GM12878 (cell line): ENCODE data around the gene WNT5B. TPM values are rescaled to one million over a fixed set of nuclear protein-coding genes. Genes with fewer than 3 reads are reported as not detected.

Experiments used
- ATAC-seq: fragments of 200-7000 bp; cut with Tn5 transposase; 3 replicates; pipeline ENCODE4 v1.9.1; 2020; ENCODE audit warnings: mild to moderate bottlenecking, moderate library complexity
- BruUV-seq: library from RNA; stranded (reverse); fragments of 400-500 nt; replicated peaks from 2 replicates; lab custom pipeline; 2021; lab: Mats Ljungman, UMichigan
- CTCF ChIA-PET: fragments of 300-600 bp; sonication (Branson Sonifier 250); formaldehyde crosslinking; extraction: SDS; loops from one replicate; lab custom pipeline; 2021; ENCODE audit warnings: inconsistent platforms; lab: Yijun Ruan, JAX
- POLR2A ChIA-PET: fragments of 350-600 bp; formaldehyde crosslinking; extraction: SDS; loops from one replicate; lab custom pipeline; 2021; ENCODE audit warnings: inconsistent platforms; lab: Charles Lee
- RAD21 ChIA-PET: fragments of 300-600 bp; sonication (Branson Sonifier 250); formaldehyde crosslinking; loops from one replicate; lab custom pipeline; 2023; ENCODE audit warnings: antibody characterized with exemption; ENCODE audit not compliant: unreplicated experiment; lab: Charles Lee
- SMC1A ChIA-PET: fragments of 300-600 bp; sonication (Branson Sonifier 250); formaldehyde crosslinking; loops from one replicate; lab custom pipeline; 2023; ENCODE audit not compliant: unreplicated experiment, uncharacterized antibody; lab: Charles Lee
- DNase-seq: peaks from one replicate; pipeline ENCODE4 v3.0.0-alpha.2; 2011; ENCODE audit warnings: low read depth, low spot score
- FAIRE-seq: peaks from 3 replicates; lab custom pipeline; 2011; peaks lifted over from hg19 to GRCh38; lab: Jason Lieb, UNC
- H2AFZ ChIP-seq: 2 replicates; pipeline ENCODE4 v1.6.0; 2011; ENCODE audit warnings: low read depth, low read length, control low read depth; ENCODE audit not compliant: control insufficient read depth
- H3K27ac ChIP-seq: 2 replicates; pipeline ENCODE4 v1.5.1; 2011; ENCODE audit warnings: control low read depth; ENCODE audit not compliant: control insufficient read depth, insufficient read depth
- H3K27me3 ChIP-seq, 2 experiments: replicated peaks in 1 of 2; 2 replicates each; pipeline versions ENCODE4 v1.6.0 to v1.6.1; 2011; ENCODE audit warnings: low read length in 1 of 2; ENCODE audit not compliant: control insufficient read depth in 2 of 2, insufficient read depth in 2 of 2
- H3K36me3 ChIP-seq, 2 experiments: 2 replicates each; pipeline ENCODE4 v1.5.1; 2011; ENCODE audit warnings: low read length in 1 of 2; ENCODE audit not compliant: control insufficient read depth in 2 of 2, insufficient read depth in 2 of 2
- H3K4me1 ChIP-seq: 2 replicates; pipeline ENCODE4 v1.6.1; 2011; ENCODE audit warnings: mild to moderate bottlenecking, low read length, moderate library complexity, mixed read lengths; ENCODE audit not compliant: control insufficient read depth, insufficient read depth
- H3K4me2 ChIP-seq: 2 replicates; pipeline ENCODE4 v1.6.0; 2011; ENCODE audit warnings: control low read depth; ENCODE audit not compliant: control insufficient read depth, insufficient read depth
- H3K4me3 ChIP-seq: fragments of 200-600 bp; sonication (generic); 2 replicates; pipeline ENCODE4 v1.5.1; 2016
- H3K79me2 ChIP-seq: 2 replicates; pipeline ENCODE4 v1.6.0; 2011; ENCODE audit warnings: low read length; ENCODE audit not compliant: control insufficient read depth, insufficient read depth
- H3K9ac ChIP-seq: 2 replicates; pipeline ENCODE4 v1.8.0; 2011; ENCODE audit warnings: low read length, control low read depth, mixed read lengths; ENCODE audit not compliant: control insufficient read depth, insufficient read depth
- H3K9me3 ChIP-seq: replicated peaks from 3 replicates; pipeline ENCODE4 v1.5.1; 2011; ENCODE audit warnings: mild to moderate bottlenecking, low read length; ENCODE audit not compliant: control insufficient read depth, insufficient read depth
- H4K20me1 ChIP-seq: 2 replicates; pipeline ENCODE4 v1.6.0; 2011; ENCODE audit not compliant: control insufficient read depth, insufficient read depth
- BACH1 ChIP-seq: fragments of 450-650 bp; IDR thresholded peaks from 2 replicates; pipeline ENCODE4 v1.6.1; 2017; ENCODE audit warnings: mild to moderate bottlenecking, borderline replicate concordance
- BCL11A ChIP-seq: IDR thresholded peaks from 2 replicates; pipeline ENCODE4 v1.6.1; 2011; ENCODE audit warnings: low read depth, low read length
- CHD2 ChIP-seq: IDR thresholded peaks from 2 replicates; pipeline ENCODE4 v1.6.1; 2011; ENCODE audit warnings: low read depth, low read length, improper control_type of control experiment, borderline replicate concordance
- CREB1 ChIP-seq: IDR thresholded peaks from 2 replicates; pipeline ENCODE4 v1.6.1; 2012; ENCODE audit warnings: low read depth, mild to moderate bottlenecking, inconsistent platforms
- KDM1A ChIP-seq: fragments of 200-600 bp; sonication (generic); IDR thresholded peaks from 2 replicates; pipeline ENCODE4 v1.6.1; 2016; ENCODE audit warnings: borderline replicate concordance
- MYC ChIP-seq: IDR thresholded peaks from 2 replicates; pipeline ENCODE4 v1.6.1; 2011; ENCODE audit warnings: mild to moderate bottlenecking, low read length, moderate library complexity, inconsistent platforms; ENCODE audit not compliant: insufficient read depth, insufficient replicate concordance, insufficient read length, severe bottlenecking
- NFIC ChIP-seq: IDR thresholded peaks from 2 replicates; pipeline ENCODE4 v1.6.1; 2012; ENCODE audit warnings: low read depth, mild to moderate bottlenecking, inconsistent platforms, low read length, moderate library complexity
- ZNF592 ChIP-seq: fragments of 450-650 bp; IDR thresholded peaks from 2 replicates; pipeline ENCODE4 v1.6.1; 2017; ENCODE audit warnings: mild to moderate bottlenecking, moderate library complexity
- WGBS: methylation state at CpG from one replicate; pipeline ENCODE4 v1.1.6; 2016; ENCODE audit warnings: low lambda C conversion rate; ENCODE audit not compliant: insufficient replicate concordance, insufficient coverage; ENCODE audit errors: missing lambda C conversion rate; 5-methylcytosine and 5-hydroxymethylcytosine counted together
- in situ Hi-C: fragments of 300-500 bp; cut with MboI; formaldehyde crosslinking; loops from 9 replicates; pipeline ENCODE4 v1.14.3; 2018; ENCODE audit warnings: mixed read lengths
- intact Hi-C: fragments of 100-400 bp; cut with micrococcal nuclease; formaldehyde crosslinking; loops from one replicate; pipeline ENCODE4 v1.14.2; 2022; ENCODE audit not compliant: unreplicated experiment
- polyA plus RNA-seq, 11 experiments: library from polyadenylated mRNA; depleted of rRNA in 4 of 11; unstranded in 6 of 11; stranded (reverse) in 5 of 11; fragments of >200 nt; fragmentation: Nextera tagmentation in 4 of 11; fragmentation: Illumina TruSeq in 1 of 11; extraction: Ambion mirVana in 4 of 11; extraction: Trizol in 1 of 11; gene quantifications; 1 replicate in 1 of 11; 2 replicates in 10 of 11; pipeline versions ENCODE4 v1.2.1 to v1.2.3, GENCODE V29; 2011 to 2016; ENCODE audit warnings: inconsistent platforms in 2 of 11, missing spikeins in 2 of 11, low read depth in 1 of 11
- total RNA-seq, 4 experiments: library from RNA; depleted of rRNA in 3 of 4; stranded (reverse); fragments of >200 nt in 3 of 4; fragmentation: Illumina TruSeq in 1 of 4; extraction: Trizol in 1 of 4; gene quantifications; 2 replicates each; pipeline versions ENCODE4 v1.2.1 to v1.2.3, GENCODE V29; 2013 to 2021
- TF ChIP-seq, protein P1 (sequence below), 3 experiments: IDR thresholded peaks in 2 of 3; conservative IDR thresholded peaks in 1 of 3; 2 replicates each; pipeline ENCODE4 v1.5.1; 2011; ENCODE audit warnings: low read depth in 3 of 3, low read length in 3 of 3, mild to moderate bottlenecking in 3 of 3, control low read depth in 2 of 3, moderate library complexity in 2 of 3, inconsistent platforms in 1 of 3, mixed read lengths in 1 of 3; ENCODE audit not compliant: control insufficient read depth in 2 of 3, insufficient read depth in 1 of 3; ENCODE audit errors: extremely low read depth in 1 of 3
- TF ChIP-seq, protein P2 (sequence below): fragments of 450-650 bp; conservative IDR thresholded peaks from 2 replicates; pipeline ENCODE4 v1.6.1; 2017; ENCODE audit warnings: mild to moderate bottlenecking, moderate library complexity
- TF ChIP-seq, protein P3 (sequence below): fragments of 450-650 bp; IDR thresholded peaks from 2 replicates; pipeline ENCODE4 v1.6.1; 2018; ENCODE audit warnings: borderline replicate concordance, mild to moderate bottlenecking; ENCODE audit not compliant: partially characterized antibody

The WNT5B gene
- total and polyA plus RNA-seq, 10 of the 15 experiments (the other 5 are each of a cell fraction or from before 2014, with no cell fraction given), result 0.45 to 18.3 (median 5.4) TPM

GRCh38 chr12:1610072-1610643 lies 18.9 kb upstream of the WNT5B start:
- WGBS, result 99% methylated on average over 7 of the region's 7 CpGs
- CTCF ChIA-PET, result interaction anchor here (0.6 to 1.3 kb wide), 2 partner anchors 20 to 139 kb away, joined by 3 to 5 read pairs; partner anchors contain the start of gene WNT5B

More at GRCh38 chr12:1610072-1610643, 18.9 kb upstream of the WNT5B start:
- Histone ChIP-seq H3K9ac (no peak overlapping the region), H3K9me3 (no peaks in the 10 kb centered on the region), H3K4me3 (no peak overlapping the region), H3K79me2 (no peaks in the 10 kb centered on the region), H3K4me1 (peaks cover 27% of the 10 kb centered on the region), H2AFZ (no peak overlapping the region), H3K27me3 (no peaks in the 10 kb centered on the region), H3K27ac (no peak overlapping the region), H3K36me3 (no peaks in the 10 kb centered on the region), H4K20me1 (no peaks in the 10 kb centered on the region), H3K4me2 (no peak overlapping the region)
- in situ Hi-C loops (no loop called here), intact Hi-C loops (no loop called here)
- RAD21 ChIA-PET, result no interaction called here
- SMC1A ChIA-PET, result interaction anchor here (1.0 kb wide), 1 partner anchor 492 kb away, joined by 3 read pairs; no protein-coding TSS in a partner anchor
- no peak for FAIRE-seq
- no peak for DNase-seq
- BruUV-seq, result no TSS peak
- TF ChIP-seq, protein P1, sequence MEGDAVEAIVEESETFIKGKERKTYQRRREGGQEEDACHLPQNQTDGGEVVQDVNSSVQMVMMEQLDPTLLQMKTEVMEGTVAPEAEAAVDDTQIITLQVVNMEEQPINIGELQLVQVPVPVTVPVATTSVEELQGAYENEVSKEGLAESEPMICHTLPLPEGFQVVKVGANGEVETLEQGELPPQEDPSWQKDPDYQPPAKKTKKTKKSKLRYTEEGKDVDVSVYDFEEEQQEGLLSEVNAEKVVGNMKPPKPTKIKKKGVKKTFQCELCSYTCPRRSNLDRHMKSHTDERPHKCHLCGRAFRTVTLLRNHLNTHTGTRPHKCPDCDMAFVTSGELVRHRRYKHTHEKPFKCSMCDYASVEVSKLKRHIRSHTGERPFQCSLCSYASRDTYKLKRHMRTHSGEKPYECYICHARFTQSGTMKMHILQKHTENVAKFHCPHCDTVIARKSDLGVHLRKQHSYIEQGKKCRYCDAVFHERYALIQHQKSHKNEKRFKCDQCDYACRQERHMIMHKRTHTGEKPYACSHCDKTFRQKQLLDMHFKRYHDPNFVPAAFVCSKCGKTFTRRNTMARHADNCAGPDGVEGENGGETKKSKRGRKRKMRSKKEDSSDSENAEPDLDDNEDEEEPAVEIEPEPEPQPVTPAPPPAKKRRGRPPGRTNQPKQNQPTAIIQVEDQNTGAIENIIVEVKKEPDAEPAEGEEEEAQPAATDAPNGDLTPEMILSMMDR (IDR thresholded peaks at IDR 0.05 in 2 of 3, conservative IDR thresholded peaks at IDR 0.05 in 1 of 3; ENCODE audit: control insufficient read depth in 2 of 3, extremely low read depth in 1 of 3, insufficient read depth in 1 of 3, low read depth in 3 of 3, low read length in 3 of 3), result no peak
- TF ChIP-seq MYC, result no peak
- TF ChIP-seq, protein P2, sequence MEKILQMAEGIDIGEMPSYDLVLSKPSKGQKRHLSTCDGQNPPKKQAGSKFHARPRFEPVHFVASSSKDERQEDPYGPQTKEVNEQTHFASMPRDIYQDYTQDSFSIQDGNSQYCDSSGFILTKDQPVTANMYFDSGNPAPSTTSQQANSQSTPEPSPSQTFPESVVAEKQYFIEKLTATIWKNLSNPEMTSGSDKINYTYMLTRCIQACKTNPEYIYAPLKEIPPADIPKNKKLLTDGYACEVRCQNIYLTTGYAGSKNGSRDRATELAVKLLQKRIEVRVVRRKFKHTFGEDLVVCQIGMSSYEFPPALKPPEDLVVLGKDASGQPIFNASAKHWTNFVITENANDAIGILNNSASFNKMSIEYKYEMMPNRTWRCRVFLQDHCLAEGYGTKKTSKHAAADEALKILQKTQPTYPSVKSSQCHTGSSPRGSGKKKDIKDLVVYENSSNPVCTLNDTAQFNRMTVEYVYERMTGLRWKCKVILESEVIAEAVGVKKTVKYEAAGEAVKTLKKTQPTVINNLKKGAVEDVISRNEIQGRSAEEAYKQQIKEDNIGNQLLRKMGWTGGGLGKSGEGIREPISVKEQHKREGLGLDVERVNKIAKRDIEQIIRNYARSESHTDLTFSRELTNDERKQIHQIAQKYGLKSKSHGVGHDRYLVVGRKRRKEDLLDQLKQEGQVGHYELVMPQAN, result no peak
- no peak for TF ChIP-seq KDM1A
- no peak for TF ChIP-seq CHD2
- TF ChIP-seq BACH1, result no peak
- no peak for TF ChIP-seq BCL11A
- no peak for TF ChIP-seq ZNF592
- no peak for TF ChIP-seq CREB1
- TF ChIP-seq, protein P3, sequence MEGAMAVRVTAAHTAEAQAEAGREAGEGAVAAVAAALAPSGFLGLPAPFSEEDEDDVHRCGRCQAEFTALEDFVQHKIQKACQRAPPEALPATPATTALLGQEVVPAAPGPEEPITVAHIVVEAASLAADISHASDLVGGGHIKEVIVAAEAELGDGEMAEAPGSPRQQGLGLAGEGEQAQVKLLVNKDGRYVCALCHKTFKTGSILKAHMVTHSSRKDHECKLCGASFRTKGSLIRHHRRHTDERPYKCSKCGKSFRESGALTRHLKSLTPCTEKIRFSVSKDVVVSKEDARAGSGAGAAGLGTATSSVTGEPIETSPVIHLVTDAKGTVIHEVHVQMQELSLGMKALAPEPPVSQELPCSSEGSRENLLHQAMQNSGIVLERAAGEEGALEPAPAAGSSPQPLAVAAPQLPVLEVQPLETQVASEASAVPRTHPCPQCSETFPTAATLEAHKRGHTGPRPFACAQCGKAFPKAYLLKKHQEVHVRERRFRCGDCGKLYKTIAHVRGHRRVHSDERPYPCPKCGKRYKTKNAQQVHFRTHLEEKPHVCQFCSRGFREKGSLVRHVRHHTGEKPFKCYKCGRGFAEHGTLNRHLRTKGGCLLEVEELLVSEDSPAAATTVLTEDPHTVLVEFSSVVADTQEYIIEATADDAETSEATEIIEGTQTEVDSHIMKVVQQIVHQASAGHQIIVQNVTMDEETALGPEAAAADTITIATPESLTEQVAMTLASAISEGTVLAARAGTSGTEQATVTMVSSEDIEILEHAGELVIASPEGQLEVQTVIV, result no peak
- TF ChIP-seq NFIC, result no peak
- no peak for ATAC-seq
- POLR2A ChIA-PET, result no interaction called here
